Measurements from ENCODE around the gene PDGFA.

Gene PDGFA

DNA sequence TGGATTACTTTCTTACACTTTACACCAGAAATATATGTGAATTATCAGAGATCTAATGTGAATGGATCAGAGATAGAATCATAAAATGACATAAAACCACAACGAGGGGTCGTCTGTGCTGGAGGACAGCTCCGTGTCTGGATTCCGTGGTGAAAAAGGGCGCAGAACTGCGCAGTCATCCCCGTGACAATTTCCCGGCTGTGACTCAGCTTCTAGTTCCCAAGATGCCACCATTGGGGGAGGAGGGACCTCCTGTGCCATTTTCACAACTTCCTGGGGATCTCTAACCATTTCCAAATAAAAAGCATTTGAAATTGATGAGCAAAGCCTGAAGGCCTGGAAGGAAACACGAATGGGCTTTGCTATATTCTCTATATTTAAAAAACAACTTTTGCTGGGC, 72.1 kb downstream of the PDGFA start:
- Histone ChIP-seq H3K4me2 (no peak overlapping the region), H3K9ac (no peak overlapping the region), H3K4me3 (no peak overlapping the region), H3K36me3 (no peaks in the 10 kb centered on the region), H3K9me3 (no peaks in the 10 kb centered on the region), H4K20me1 (no peaks in the 10 kb centered on the region), H3K27ac (no peak overlapping the region), H3K27me3 (no peaks in the 10 kb centered on the region), H3K4me1 (peaks cover 39% of the 10 kb centered on the region)
- TF ChIP-seq Cebpa-rat (IDR thresholded peaks at IDR 0.05), result no peak

Measured in BLaER1 (cell line).